Pancreas (tissue), 10 donors: ENCODE data around the gene SPIB. TPM values are rescaled to one million over a fixed set of nuclear protein-coding genes. Genes with fewer than 3 reads are reported as not detected.

Experiments used
- ATAC-seq, 4 donors: fragments of 200-7000 bp; cut with Tn5 transposase; one replicate each; pipeline versions ENCODE4 v1.8.0 to v1.9.1; 2020; ENCODE audit warnings: mild to moderate bottlenecking in 4 of 4, moderate library complexity in 4 of 4
- DNase-seq, 6 donors: peaks; one replicate each; pipeline ENCODE4 v3.0.0-alpha.2; 2020
- FAIRE-seq: peaks from 2 replicates; lab custom pipeline; 2012; peaks lifted over from hg19 to GRCh38; lab: Jason Lieb, UNC
- H3K27ac ChIP-seq, 4 donors: fragments of 200-600 bp; sonication (generic); 1 replicate in 3 of 4; 2 replicates in 1 of 4; pipeline versions ENCODE4 v1.5.0 to v1.8.0; 2020
- H3K27me3 ChIP-seq, 4 donors: fragments of 200-600 bp; one replicate each; pipeline ENCODE4 v1.8.0; 2021
- H3K36me3 ChIP-seq, 3 donors: fragments of 200-600 bp; sonication (generic) in 1 of 3; one replicate each; pipeline versions ENCODE4 v1.5.0 to v1.8.0; 2020 to 2021
- H3K4me1 ChIP-seq, 3 donors: fragments of 200-600 bp; one replicate each; pipeline ENCODE4 v1.8.0; 2021
- H3K4me3 ChIP-seq, 4 donors: fragments of 200-600 bp; sonication (generic) in 2 of 4; one replicate each; pipeline versions ENCODE4 v1.5.0 to v1.8.0; 2020 to 2021
- H3K9me3 ChIP-seq, 4 donors: fragments of 200-600 bp; one replicate each; pipeline ENCODE4 v1.8.0; 2021
- WGBS, 2 donors: extraction: QIAGEN DNeasy Blood & Tissue Kit; methylation state at CpG; one replicate each; pipeline ENCODE4 v1.1.7; 2013; 5-methylcytosine and 5-hydroxymethylcytosine counted together
- intact Hi-C, 3 donors: fragments of 100-400 bp; cut with DNase I; formaldehyde crosslinking; loops; one replicate each; pipeline versions ENCODE4 v1.11.1 to v1.14.2; 2022
- polyA plus RNA-seq, 2 donors: library from polyadenylated mRNA; stranded (reverse); fragments of 200-250 nt; gene quantifications; one replicate each; pipeline ENCODE4 v1.2.3, GENCODE V29; 2013
- total RNA-seq, 6 donors: library from RNA; stranded (reverse); fragmentation: NEBNext Ultra II Directional in 4 of 6; extraction: Animal tissue kit (Norgen Biotek cat#: 25700) in 4 of 6; gene quantifications; one replicate each; pipeline versions ENCODE4 v1.2.1 to v1.2.4, GENCODE V29; 2021 to 2023
- TF ChIP-seq, protein P1 (sequence below), 4 donors: fragments of 200-600 bp; sonication (generic) in 3 of 4; IDR thresholded peaks; one replicate each; pipeline versions ENCODE4 v1.5.0 to v1.8.0; 2021; ENCODE audit warnings: antibody characterized with exemption in 4 of 4
- donor health status: healthy with polysubstance abuse.
- donor health status: DM: no; HTN: no; CAD: no; lungs with moderate emphysema.
- donor health status: DM: no; HTN: no; CAD: no.
- donor health status: control.
- donor health status: control.
- donor health status: Bipolar disorder and iron deficiency.
- donor health status: DM: yes; HTN: yes; CAD: no.
- donor health status: DM: no; HTN: no; CAD: no.
- donor health status: DM: no; HTN: no; CAD: no.
- donor health status: DM: yes; HTN: yes; CAD: no.

Gene SPIB
- total and polyA plus RNA-seq, 8 donors, result 0.09 to 25.6 (median 1.1) TPM

DNA sequence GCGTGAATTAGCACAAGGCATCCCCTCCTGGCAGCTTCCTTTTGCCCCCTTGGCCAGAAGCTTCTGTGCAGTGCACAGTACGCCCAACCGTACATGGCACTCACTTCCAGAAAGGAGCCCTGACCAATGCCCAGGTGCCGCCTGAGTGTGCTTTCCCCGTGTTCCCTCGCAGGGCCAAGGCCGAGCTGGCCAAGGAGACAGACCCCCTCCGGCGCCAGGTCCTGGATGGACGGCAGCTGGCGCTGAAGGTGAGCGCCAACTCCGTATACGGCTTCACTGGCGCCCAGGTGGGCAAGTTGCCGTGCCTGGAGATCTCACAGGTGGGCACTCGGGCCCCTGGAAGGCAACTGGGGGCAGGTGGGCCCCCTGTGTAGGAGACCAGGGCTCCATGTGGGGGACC, 9.4 kb upstream of the SPIB start:
- Histone ChIP-seq H3K27me3 (no peaks in the 10 kb centered on the region), H3K4me1 (no peaks in the 10 kb centered on the region), H3K27ac (no peak overlapping the region), H3K4me3 (no peak overlapping the region), H3K36me3 (no peaks in the 10 kb centered on the region), H3K9me3 (no peaks in the 10 kb centered on the region)
- ATAC-seq (no peak), DNase-seq (peak in 1 of 6 donors; percentile 55), FAIRE-seq (no peak)
- intact Hi-C loops, result no loop called here
- TF ChIP-seq, protein P1, sequence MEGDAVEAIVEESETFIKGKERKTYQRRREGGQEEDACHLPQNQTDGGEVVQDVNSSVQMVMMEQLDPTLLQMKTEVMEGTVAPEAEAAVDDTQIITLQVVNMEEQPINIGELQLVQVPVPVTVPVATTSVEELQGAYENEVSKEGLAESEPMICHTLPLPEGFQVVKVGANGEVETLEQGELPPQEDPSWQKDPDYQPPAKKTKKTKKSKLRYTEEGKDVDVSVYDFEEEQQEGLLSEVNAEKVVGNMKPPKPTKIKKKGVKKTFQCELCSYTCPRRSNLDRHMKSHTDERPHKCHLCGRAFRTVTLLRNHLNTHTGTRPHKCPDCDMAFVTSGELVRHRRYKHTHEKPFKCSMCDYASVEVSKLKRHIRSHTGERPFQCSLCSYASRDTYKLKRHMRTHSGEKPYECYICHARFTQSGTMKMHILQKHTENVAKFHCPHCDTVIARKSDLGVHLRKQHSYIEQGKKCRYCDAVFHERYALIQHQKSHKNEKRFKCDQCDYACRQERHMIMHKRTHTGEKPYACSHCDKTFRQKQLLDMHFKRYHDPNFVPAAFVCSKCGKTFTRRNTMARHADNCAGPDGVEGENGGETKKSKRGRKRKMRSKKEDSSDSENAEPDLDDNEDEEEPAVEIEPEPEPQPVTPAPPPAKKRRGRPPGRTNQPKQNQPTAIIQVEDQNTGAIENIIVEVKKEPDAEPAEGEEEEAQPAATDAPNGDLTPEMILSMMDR (IDR thresholded peaks at IDR 0.05), result no peak
- WGBS, 2 donors, result 95% methylated on average over 17 of the region's 17 CpGs

DNA sequence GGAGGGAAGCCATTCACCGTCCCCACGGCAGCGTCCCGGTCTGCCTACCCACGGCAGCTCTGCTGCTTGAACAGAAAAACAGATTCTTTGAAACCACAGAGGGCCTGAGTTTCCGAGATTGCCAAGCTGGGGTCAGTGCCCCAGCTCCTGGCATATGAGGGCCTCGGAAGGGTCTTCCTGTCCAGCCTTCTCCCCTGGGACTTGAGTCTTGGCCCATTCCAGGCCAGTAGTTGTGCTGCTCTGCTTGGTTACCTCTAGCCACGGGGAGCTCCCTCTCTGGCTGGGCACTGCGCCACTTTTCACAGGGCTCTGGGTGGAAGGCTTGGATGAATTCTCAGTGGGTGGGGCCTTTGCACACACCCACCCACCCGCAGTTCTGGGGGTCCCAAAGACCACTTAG, 8.6 kb upstream of the SPIB start:
- ATAC-seq (no peak), DNase-seq (no peak), FAIRE-seq (no peak)
- intact Hi-C loops, result no loop called here
- Histone ChIP-seq H3K4me3 (no peak overlapping the region), H3K36me3 (no peaks in the 10 kb centered on the region), H3K9me3 (no peaks in the 10 kb centered on the region), H3K27me3 (no peaks in the 10 kb centered on the region), H3K27ac (no peak overlapping the region), H3K4me1 (no peaks in the 10 kb centered on the region)
- WGBS, 2 donors, result 86 to 89% methylated on average over 10 of the region's 10 CpGs
- TF ChIP-seq, protein P1 (IDR thresholded peaks at IDR 0.05), result no peak

DNA sequence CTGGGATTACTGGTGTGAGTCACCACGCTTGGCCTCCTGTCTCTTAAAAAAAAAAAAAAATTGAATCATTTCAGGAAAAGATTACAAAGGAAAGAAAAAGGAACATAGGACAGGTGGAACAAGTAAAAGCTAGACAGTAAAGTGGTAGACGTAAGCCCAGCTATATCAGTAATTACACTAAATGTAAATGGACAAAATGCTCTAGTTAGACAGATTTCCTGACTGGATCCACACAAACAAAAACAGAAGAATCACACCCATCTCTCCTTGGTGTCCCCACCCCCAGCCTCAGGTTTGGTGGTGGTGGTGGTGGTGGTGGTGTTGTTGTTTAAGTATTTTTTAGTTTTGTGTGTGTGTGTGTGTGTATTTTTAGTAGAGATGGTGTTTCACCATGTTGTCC, 6.3 kb upstream of the SPIB start:
- peaks cover 0 to 7% (median 5%) of the 10 kb centered on the region in 3 donors for H3K4me1 ChIP-seq
- 94 to 96% methylated on average over 2 of the region's 2 CpGs for WGBS, 2 donors
- H3K27ac ChIP-seq, result no peak overlapping the region
- TF ChIP-seq, protein P1 (IDR thresholded peaks at IDR 0.05), result no peak
- no peaks in the 10 kb centered on the region for H3K9me3 ChIP-seq
- H3K36me3 ChIP-seq, result no peaks in the 10 kb centered on the region
- intact Hi-C loops, result no loop called here
- ATAC-seq (no peak), DNase-seq (no peak), FAIRE-seq (no peak)
- H3K27me3 ChIP-seq, result no peaks in the 10 kb centered on the region
- H3K4me3 ChIP-seq, result no peak overlapping the region

DNA sequence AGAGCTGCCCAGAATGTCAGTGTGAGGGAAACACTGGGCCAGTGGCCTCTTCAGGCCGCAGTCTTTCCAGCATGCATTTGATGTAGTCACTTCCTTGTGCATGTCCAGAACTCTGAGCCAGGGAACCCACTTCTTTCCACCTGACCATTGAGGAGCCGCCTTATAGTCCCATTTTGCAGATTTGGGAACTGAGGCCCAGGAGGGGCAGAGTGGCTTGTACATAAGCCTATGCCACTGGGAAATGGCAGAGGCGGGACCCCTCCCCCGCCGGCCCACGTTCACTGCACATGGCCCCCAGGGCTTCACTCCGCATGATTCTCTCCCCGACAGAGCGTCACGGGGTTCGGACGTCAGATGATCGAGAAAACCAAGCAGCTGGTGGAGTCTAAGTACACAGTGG, 5.6 kb upstream of the SPIB start:
- Histone ChIP-seq H3K4me1 (peaks cover 0 to 12% (median 7%) of the 10 kb centered on the region in 3 donors), H3K27me3 (no peaks in the 10 kb centered on the region), H3K4me3 (no peak overlapping the region), H3K27ac (no peak overlapping the region), H3K36me3 (no peaks in the 10 kb centered on the region), H3K9me3 (no peaks in the 10 kb centered on the region)
- TF ChIP-seq, protein P1 (IDR thresholded peaks at IDR 0.05), result no peak
- FAIRE-seq (no peak), DNase-seq (no peak), ATAC-seq (no peak)
- intact Hi-C loops, result no loop called here
- WGBS, 2 donors, result 90 to 98% methylated on average over 13 of the region's 13 CpGs

DNA sequence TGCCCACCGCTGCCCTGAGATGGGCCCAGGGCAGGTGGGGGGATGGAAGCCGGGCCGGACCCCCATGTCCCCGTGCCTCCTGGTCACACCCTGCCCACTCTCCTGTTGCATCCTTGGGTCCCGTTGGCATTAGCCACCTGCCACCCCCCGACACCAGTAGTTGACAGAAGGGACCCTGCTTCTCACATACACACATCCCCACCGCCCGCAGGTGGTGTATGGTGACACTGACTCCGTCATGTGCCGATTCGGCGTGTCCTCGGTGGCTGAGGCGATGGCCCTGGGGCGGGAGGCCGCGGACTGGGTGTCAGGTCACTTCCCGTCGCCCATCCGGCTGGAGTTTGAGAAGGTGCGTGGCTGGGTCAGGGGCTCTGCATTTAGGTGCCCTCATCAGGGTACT, 5.2 kb upstream of the SPIB start:
- intact Hi-C loops, result no loop called here
- WGBS, 2 donors, result 95% methylated on average over 19 to 21 of the region's 21 CpGs
- ATAC-seq, result no peak

More for the DNA sequence above, 5.2 kb upstream of the SPIB start:
- TF ChIP-seq, protein P1 (IDR thresholded peaks at IDR 0.05), result no peak
- Histone ChIP-seq H3K4me3 (no peak overlapping the region), H3K36me3 (no peaks in the 10 kb centered on the region), H3K27me3 (no peaks in the 10 kb centered on the region), H3K9me3 (no peaks in the 10 kb centered on the region), H3K4me1 (peaks cover 0 to 12% (median 7%) of the 10 kb centered on the region in 3 donors), H3K27ac (no peak overlapping the region)
- DNase-seq (peak in 1 of 6 donors; percentile 77), FAIRE-seq (no peak)
